NCI-H82 treated with DMSO at 0.1 percent for 48 hours (cell line): ENCODE data around the gene POLR2A.
A peak's percentile ranks its signal among the peaks of the same experiment; 100 is the strongest.
"Not testable (repeated sequence)": the region's sequence is repeated elsewhere in the genome, so short reads cannot be mapped to it uniquely, and the experiment has no call there.

ENCODE experiments used
- DNase-seq: peaks from one replicate; lab custom pipeline; 2025; ENCODE audit not compliant: unreplicated experiment; lab: John Stamatoyannopoulos, UW

POLR2A gene

DNA sequence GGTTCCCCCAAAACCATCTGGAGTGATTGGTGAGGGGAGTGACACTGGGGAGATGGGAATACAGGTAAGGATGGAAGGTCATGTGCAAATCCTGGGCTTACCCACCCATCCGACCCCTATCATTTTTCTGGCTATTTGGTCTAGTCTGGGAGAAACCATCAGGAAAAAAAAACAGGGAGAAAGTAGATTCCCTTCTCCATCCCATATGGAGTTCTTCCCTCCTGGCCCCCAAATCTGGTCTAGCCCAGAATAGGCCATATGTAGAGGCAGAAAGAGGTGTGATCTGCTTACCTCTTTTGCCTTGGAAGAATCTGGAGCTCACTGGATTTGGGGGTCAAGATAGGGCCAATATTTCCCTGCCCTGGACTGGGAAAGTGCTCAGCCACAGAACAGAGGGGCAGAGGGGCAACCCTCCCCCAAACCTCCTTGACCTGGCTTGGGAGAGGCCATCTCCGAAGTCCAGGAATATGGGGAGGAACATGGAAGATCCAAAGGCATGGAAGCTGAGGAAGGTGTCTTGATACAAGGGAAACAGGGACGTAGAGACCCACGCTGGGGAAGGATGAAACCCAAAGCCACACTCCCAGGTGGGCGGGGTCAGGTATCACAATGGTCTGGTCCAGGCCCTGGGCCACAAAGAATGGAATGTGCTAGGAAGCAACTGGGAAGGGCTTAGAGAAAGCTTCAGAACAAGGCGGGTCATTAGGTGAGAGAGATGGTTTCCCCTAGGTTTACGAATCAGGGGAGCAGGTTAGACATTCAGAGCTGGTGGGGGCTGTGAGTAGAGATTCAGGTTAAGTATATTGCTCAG, 23.1 kb upstream of the POLR2A start:
- no peak for DNase-seq

DNA sequence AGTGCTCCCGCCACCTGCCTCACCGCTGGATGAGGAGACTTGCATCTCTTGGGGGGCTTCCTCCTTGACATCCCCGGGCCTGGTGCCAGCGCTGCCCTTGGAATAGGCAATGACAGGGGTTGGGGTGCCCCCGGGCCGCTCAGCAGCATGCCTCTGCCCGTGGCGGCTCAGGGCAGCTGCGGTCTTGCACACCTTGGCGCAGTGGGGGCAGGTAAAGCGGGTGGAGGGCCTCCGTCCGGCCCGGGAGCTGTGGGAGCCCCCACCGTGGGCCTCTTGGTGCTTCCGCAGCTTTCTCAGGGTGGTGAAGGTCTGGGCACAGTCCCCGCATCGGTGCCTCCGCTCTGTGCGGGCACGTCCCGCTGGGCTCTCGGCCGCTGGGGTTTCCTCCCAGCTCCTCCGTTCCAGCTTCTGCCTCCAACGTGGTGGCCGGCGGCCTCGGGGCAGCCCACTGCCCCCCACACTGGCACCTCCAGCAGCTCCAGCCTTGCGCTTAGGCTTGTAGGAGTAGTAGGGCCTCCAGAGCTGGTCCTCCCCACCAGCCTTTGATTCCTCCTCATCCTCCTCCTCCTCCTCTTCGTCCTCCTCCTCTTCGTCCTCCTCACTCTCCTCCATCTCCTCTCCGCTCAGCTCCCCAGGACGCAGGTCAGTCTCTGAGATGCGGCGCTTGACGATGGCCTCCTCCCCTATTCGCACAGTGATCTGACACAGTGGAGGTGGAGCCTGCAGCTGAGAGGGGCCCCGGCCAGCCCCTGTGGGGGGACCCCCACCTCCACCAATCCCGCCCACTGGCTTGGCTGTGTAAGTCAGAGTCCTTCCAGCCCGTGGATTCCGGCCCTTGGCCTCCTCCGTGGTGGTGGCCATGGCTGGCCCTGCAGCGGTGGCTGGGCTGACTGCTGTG, 21.4 kb upstream of the POLR2A start:
- no peak for DNase-seq

DNA sequence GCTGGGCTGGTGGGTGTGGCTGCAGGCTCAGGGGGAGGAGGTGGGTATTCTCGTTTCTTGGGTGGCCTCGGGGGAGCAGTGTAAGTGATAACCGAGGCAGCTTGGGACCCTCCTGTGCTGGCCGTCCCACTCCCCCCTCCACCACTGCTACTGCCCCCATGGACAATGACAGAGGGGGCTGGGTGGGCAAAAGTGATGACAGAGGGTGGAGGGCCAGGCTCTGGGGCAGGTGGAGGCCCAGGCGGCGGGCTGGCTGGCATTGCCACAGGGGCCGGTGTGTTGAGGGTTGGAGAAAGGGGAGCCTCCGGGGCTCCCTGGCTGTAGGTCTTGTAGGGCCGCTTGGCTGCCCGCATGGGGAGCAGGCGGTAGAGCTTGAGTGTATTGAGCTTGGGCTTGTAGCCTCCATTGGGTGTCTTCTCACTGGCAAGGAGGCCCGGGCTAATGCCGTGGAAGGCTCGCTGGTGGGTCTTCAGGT, 20.8 kb upstream of the POLR2A start:
- no peak for DNase-seq

DNA sequence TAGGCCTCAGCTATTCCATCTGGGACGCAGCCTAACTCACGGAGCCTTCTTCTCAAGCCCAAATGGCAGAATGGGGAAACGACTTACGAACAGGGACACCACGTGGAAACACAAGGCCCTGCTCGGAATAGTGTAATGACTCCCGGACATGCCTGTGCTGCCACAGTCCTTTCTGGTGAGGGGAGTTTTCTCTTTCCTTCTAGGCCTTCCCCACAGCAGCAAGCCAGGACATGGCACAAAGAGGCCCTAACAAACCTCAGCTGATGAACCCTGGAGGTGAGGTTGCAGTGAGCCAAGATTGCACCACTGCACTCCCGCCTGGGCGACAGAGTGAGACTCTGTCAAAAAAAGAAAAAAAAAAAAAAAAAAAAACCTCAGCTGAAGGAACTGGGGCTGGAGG, 20.1 kb upstream of the POLR2A start:
- no peak for DNase-seq

DNA sequence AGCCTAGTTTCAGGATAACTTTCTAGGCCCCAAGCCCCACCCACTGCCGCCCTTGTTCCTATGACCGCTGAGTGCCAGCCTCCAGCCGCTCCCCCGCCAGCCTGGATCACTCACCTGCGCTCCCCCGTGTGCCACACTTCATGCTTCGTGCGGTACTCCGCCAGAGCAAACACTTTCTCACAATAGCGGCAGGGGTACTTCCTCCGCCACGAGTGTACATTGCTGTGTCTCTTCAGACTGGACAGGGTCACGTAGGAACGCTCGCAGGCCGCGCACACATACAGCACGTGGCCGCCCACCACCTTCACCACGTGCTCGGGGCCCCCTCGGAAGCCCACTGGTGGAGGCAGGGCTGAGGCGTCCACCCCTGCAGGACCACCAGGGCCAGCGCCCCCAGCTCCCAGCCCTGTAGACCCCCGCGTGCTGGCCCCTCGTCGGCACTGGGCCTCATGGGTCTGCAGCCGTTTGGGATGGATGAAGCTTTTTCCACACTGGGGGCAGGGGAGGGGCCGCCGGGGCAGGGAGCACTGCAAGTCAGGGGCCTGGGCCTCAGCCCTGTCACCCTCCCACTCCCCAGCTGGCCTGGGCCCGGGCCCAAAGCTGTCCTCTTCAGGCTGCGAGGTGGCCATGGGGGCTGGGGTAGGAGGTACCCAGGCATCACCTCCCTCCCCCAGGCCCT, 18.4 kb upstream of the POLR2A start:
- DNase-seq = no peak

DNA sequence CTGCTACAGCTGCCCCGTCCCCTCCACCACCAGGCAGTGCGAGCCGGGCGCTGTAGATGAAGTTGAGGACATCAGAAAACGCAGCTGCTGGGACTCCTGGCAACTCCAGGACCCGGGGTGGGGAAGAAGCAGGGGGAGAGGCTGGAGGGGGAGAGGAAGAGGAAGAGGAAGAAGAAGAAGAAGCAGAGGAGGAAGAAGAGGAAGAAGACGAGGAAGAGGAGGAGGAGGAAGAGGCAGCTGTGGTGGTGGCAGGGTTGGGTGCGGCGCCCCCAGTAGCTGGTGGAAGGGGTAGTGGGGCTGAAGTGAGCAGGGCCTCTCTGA, 17.9 kb upstream of the POLR2A start:
- no peak for DNase-seq

DNA sequence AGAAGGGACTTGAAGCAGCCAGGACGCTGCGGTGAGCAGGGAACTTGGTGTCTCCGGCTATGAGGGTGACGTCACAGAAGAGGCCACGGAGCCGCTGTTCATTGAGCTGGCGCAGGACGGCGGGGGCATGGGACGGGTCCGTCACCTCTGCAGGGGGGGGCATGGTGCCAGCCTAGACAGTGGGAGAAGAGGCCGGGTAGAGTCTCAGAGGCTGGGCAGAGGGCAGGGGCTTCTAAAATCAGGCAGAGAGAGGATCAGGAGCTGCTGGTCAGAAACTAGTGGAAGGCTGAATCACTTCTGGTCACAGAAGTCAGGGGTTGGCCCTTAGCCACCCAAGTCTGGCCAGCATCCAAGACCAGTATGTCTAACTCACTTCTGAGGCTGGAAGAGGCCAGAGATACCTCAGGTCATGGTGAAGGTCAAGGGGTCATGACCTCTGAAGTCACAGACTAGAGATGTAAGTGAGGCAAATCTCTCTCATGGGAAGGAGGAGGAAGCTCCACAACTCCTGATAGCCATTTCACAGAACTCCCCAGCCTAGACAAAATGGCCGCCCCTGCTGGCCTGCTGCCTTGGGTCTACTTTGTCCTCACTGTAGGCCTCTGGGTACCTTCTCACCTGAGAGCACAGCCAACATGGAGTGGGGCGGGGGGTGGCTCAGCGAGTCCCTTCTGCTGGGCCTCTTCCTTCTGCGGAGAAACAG, 17.4 kb upstream of the POLR2A start:
- DNase-seq = no peak

DNA sequence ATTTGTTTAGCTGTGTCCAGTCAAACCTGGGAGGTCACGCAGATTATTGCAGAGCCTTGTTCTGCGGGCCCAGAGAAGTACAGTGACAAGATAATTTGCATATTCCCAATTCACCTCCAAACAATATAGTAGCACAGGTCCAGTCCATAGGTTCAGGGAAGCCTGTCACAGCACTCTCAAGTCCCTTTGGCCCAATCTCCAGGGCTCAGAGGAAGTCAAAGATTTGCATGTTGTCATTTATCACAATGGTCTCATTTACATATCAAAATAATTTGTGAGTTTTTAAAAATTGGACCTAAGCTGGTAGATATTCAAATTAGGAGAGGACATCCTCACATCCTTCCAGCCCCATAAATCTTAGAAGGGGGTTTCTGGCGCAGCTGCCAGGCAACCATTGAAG, 16.7 kb upstream of the POLR2A start:
- no peak for DNase-seq

DNA sequence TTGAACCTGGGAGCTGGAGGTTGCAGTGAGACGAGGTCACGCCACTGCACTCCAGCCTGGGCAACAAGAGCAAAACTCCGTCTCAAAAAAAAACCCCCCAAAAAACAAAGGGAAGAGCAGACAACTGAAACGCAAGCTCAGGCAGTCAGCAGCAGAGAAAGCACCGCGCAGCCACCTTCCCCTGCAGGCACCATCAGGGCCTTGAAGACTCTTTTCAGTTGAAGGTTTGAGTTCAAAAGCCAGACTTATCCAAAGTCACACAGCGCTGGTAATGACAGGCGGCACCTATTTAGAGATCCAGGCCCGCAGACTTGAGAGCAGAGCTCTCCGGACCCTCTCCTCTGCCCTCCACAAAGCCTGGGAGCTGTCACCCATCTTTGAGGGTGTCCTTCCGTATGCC, 15.9 kb upstream of the POLR2A start:
- DNase-seq = no peak

DNA sequence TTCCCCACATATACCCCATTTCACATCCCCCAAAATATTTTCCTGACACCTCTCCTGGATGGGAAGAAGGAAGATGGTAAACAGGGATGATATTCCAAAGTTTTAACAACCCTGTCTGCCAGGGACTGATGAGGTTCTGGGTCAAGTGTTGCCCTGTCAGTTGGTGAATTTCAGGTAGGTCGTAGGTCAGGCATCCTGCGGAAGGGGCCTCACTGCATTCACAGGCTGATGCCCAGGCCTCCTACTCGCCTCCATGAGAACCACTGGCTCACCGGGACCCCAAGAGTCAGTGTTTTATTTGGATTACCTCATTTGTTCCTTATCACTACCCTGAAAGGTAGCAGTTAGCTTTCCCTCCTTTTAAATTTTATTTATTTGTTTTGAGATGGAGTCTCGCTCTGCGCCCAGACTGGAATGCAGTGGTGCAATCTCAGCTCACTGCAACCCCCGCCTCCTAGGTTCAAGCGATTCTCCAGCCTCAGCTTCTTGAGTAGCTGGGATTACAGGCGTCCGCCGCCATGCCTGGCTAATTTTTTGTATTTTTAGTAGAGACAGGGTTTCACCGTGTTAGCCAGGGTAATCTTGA, 15.3 kb upstream of the POLR2A start:
- DNase-seq = no peak

DNA sequence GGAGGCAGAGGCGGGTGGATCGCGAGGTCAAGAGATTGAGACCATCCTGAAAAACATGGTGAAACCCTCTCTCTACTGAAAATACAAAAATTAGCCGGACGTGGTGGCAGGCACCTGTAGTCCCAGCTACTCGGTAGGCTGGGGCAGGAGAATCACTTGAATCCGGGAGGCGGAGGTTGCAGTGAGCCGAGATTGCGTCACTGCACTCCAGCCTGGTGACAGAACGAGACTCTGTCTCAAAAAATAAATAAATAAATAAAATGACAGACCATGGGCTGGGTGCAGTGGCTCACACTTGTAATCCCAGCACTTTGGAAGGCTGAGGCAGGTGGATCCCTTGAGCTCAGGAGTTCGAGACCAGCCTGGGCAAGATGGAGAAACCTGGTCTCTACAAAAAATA, 14.3 kb upstream of the POLR2A start:
- DNase-seq = not testable (repeated sequence)

DNA sequence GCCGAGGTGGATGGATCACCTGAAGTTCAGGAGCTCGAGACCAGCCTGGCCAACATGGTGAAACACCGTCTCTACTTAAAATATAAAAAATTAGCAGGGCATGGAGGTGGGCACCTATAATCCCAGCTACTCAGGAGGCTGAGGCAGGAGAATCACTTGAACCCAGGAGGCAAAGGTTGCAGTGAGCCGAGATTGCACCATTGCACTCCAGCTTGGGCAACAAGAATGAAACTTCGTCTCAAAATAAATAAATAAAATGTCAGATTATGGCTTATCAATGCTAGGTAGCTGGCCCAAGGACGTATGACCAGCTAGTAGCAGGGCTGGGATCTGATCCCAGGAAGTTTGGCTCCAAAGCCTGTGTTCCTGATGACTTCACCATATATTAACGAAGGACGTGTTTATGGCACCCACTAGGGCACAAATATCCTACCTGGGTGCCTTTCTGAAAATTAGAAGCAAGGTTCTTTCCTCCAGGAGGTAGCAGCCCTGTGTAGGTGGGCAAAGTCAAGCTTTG, 13.7 kb upstream of the POLR2A start:
- DNase-seq = not testable (repeated sequence)

DNA sequence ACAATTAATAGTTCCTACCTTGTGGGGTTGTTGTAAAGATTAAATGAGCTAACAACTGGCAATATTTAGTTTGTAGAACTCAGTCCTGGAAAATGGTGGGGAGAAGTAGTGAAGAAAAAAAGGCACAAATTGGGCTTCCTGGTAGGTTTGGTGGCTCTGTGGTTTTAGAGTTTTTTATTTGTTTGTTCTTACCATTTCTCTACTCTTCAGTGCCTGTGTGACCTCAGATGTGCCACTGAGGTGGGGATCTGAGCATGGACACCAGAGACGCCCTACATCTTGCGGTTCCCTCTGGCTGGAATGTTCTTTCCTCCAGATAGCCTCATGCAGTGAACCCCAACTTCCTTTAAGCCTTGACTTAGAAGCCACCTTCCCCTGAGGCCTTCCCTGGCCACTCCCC, 12.4 kb upstream of the POLR2A start:
- no peak for DNase-seq

DNA sequence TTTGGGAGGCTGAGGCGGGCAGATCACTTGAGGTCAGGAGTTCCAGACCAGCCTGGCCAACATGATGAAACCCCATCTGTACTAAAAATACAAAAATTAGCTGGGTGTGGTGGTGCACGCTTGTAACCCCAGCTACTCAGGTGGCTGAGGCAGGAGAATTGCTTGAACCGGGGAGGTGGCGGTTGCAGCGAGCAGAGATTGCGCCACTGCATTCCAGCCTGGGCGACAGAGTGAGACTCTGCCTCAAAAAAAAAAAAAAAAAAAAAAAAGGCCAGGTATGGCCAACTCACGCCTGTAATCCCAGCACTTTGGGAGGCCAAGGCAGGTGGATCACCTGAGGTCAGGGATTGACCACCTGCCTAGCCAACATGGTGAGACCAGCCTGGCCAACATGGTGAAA, 9.4 kb upstream of the POLR2A start:
- DNase-seq = not testable (repeated sequence)

DNA sequence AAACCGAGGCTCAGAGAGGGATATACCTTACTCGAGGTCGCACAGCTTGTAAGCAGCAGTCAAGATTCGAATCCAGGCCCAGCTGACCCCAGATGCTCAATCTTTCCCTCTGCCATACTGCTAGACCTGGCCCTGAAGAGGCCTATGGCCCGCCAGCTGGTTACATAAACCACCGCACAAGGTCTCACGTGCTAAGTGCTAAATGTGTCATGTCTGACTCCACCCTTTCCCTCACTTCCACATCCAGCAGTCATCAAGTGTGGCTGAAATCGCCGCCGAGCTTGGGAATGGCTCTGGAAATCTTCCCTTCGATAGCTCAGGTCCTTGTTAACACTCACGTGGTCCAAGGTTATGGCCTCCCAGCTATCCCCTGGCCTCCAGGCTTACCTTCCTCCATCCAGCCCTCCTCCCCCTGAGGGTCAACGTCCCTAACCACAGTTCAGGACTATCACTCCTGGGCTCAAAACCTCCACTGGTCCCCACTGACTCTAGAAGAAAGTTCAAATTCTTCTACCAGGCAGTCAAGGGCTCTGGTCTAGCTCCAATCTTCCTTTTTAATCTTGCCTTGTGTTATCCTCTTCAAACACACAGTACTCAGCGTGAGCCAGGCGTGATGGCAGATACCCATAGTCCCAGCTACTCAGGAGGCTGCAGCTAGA, 8.3 kb upstream of the POLR2A start:
- DNase-seq = no peak

DNA sequence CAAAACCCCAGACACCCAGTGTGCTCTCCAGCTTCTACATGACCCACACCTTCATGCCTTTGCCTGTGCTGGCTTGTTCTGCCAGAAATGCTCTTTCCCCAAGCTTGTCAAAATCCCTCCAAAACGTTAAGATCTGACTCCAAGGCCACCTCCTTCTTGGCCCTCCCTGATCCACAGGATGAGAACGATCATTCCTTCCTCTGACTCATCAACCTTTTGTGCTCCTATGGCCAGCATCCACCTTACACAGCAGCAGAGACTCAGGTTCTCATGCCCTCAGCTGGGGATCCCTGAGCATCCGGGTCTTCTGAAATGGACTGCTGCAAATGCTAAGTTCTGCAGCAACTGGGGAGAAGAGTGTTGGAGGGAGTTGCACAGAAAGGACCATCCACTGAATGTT, 7.7 kb upstream of the POLR2A start:
- no peak for DNase-seq

DNA sequence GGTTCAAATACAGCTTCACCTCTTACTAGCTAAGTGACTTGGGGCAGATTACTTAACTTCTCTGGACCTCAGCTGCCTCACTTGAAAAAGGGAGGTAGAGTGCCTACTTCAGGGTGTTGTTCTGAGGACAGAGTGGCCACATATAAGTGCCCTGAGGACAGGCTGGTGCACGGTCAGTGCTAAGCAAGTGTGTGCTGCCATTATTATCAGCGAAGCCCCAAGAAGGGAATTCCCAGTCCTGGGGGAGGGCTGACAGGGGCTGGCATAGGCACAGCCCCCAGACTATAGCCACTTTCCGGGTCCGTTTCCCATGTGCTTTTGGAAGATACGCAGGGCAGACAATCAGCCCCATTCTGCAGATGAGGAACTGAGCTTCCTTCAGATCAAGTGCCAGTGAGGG, 7.2 kb upstream of the POLR2A start:
- DNase-seq = no peak

DNA sequence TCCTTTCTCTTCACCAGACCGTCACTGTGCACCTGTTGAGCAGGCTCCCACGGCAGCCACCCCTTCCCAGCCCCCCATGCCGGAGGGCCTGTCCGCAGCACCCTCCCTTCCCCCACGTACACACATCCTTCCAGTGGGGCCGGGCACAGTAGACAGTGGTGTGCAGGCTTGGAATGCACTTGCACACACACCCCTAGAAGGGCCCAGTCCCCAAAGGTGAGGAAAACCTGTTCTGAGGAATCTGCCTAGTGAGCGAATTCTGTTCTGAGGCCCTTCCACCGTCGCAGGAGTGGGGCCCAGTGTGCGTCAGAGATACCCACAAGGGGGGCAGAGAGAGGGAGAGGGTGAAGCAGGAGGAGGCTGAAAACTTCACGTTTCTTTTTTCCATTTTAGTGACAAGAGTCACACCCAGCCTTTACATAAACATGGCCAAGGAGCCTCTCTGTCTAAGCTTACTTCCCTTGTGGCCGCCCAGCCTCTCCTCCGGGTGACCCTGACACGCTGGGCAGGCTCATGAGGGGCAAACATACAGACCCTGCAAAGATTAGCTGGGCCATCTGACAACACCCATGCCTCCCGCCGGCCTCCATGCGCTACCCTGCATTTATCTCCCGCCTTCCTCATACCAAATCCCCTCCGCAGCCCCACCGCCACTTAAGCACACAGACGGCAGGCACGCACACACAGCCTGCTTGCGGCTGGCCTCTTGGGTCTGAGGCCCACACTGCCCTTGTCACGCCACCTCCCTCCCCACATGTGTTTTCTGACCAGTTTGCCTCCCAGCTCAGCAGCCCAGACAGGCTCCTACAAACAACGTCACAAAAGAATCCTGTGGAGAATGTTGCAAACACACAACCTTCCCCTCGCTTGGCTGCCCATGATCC, 6.5 kb upstream of the POLR2A start:
- peak; percentile 79 for DNase-seq
